HG03039 (cell line): ENCODE results near the gene INSYN2B.

Experiments used
- ATAC-seq: cut with Tn5 transposase; IDR thresholded peaks from one replicate; pipeline ENCODE4 v1.9.1; 2021; ENCODE audit warnings: mild to moderate bottlenecking, moderate library complexity; ENCODE audit not compliant: unreplicated experiment

Gene INSYN2B

GRCh38 chr5:169934990-169935389 lies 45.3 kb downstream of the INSYN2B start:
- no peak for ATAC-seq

GRCh38 chr5:169933616-169934015 lies 46.7 kb downstream of the INSYN2B start:
- ATAC-seq, result no peak

GRCh38 chr5:169933127-169933526 lies 47.2 kb downstream of the INSYN2B start:
- ATAC-seq, result no peak

- ATAC-seq, result no peak
These were observed 56.3 kb downstream of the INSYN2B start for GRCh38 chr5:169923988-169924387.

DNA sequence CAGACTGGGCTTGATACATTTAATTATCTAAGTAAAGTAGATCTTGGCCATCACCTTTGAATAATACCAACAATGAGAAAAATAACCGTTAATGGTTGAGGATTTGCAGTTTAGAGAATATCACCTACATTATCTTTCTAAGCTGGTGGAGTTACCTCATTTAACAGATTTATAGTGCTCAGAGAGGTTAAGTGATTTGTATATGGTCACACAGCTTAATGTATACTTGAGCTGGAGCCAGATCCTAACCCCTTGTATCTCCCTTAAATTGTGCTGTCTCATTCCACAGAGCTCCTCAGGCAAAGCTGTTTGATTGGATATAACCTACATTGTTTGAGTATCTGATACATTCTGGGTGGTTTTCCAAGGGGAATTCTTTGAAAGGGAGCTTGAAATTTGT lies 57.8 kb downstream of the INSYN2B start:
- ATAC-seq, result no peak

GRCh38 chr5:169921949-169922348 lies 58.3 kb downstream of the INSYN2B start:
- no peak for ATAC-seq

- no peak for ATAC-seq
These were observed 58.9 kb downstream of the INSYN2B start for GRCh38 chr5:169921384-169921783.

GRCh38 chr5:169920474-169920873 lies 59.8 kb downstream of the INSYN2B start:
- no peak for ATAC-seq

- no peak for ATAC-seq
These were observed 62.1 kb downstream of the INSYN2B start for GRCh38 chr5:169918228-169918627.

DNA sequence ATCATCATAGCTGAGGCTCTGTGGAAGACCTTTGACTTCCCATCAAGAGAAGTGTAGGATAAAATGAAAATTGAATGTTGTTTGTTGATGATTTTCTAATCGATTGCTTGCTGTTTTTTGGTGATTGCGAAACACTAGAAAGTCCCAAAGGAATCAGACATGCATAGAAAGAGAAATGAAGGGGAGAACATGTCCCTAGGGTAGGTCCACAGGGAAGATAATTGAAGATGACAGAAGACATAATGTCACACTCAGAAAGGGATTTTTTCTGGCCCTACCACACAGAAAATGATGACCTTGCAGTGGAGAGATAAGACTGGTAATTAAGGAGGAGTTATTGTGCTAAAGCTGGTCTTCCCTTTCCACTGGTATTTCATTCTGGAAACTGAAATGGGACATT lies 62.8 kb downstream of the INSYN2B start:
- ATAC-seq, result no peak

DNA sequence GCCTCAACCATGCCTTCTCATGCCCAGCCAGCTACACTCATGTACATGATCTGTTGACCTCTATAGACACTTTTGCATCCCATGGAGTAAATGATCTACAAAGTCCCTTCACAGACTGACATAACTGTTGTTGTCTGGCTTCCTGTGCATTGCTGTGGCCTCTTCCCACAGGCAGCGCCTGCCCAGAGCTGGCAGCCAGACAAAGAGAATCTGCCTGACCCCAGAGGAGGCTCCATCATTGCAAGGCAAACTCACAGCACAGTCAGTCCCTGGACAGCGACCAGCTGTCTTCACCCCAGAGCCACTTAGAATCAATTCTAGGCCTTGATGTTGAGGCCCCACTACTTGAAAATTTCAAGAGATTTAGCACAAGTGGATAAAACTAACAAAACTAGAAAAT lies 65.5 kb downstream of the INSYN2B start:
- no peak for ATAC-seq

DNA sequence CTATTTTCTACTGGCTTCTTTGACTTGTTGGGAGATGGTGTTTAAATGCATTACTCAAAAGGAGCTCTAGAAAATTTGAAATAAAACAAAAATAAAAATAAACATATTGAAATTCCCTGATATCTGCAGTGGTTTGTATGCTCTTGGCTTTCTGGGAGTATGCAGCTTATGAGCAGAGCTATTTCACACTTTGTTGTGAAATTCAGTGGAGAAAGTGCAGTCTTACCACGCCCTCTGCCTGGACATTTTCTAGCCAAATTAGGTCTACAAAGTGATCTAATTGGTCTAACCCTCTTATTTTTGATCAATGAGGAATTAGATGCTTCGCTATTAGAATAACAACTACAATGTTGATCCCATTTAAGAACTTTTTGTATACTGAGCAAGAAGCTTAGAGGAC lies 66.8 kb downstream of the INSYN2B start:
- ATAC-seq, result no peak

GRCh38 chr5:169911448-169912212 lies 68.7 kb downstream of the INSYN2B start:
- no peak for ATAC-seq

DNA sequence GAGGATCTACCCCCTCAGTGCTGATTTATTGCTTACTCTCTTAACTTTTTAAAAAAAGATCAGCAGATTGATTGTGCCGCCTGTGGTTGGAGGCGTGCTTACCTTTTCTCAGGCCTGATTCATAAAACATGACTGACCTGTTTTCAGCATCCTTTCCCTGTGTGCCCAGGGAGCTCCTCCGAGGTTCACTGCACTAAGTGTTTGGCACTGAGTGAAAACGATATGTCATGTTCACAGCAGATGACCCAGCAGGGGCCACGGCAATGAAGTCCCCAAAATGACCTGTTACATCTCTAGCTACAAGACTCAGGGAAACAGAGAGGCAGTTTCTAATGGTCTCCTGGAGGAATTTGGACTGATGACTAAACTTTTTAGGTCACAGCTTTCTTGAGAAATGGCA lies 69.9 kb downstream of the INSYN2B start:
- no peak for ATAC-seq

DNA sequence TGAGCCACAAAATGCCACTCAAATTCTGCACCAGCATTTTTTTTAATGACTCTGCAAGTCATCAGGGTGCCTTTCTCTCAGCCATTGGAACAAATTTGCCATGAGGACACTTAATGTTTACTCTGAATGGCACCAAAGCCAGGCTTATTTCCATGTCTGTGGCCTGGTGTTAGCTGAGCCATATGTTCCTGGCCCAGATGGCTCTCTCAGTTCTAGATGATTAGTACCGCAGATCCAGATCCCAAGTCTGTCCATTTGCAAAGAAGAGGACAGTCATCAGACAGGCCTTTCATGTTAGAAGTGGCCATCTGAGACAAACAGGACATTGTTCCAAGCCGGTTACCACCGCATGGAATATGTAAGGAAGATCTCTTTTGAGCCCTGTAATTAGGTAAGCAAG lies 70.3 kb downstream of the INSYN2B start:
- ATAC-seq, result no peak

- no peak for ATAC-seq
These were observed 71.4 kb downstream of the INSYN2B start for GRCh38 chr5:169908864-169909263.

- ATAC-seq, result no peak
These were observed 73.3 kb downstream of the INSYN2B start for GRCh38 chr5:169906745-169907649.

GRCh38 chr5:169905017-169905416 lies 75.3 kb downstream of the INSYN2B start:
- ATAC-seq, result no peak

DNA sequence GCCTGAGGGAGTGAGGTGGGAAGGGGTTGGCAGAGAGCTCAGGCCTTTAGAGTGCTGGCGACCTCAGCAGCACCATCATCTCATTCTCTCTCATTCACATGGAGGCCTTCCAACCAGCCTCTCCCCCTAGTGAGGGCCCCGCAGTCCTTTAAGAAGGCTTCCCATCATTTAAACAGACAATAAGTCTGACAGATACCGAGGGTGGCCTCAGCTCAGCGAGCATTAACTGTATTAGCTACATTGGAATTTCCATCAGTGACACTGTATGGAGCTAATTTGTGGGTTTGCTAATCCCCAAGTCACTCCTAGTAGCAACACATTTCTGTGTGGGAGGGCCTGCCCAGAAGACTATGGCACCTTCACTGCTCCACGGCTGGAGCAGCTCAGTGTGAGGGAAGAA lies 75.8 kb downstream of the INSYN2B start:
- ATAC-seq, result no peak

- no peak for ATAC-seq
These were observed 76.2 kb downstream of the INSYN2B start for GRCh38 chr5:169904059-169904458.

DNA sequence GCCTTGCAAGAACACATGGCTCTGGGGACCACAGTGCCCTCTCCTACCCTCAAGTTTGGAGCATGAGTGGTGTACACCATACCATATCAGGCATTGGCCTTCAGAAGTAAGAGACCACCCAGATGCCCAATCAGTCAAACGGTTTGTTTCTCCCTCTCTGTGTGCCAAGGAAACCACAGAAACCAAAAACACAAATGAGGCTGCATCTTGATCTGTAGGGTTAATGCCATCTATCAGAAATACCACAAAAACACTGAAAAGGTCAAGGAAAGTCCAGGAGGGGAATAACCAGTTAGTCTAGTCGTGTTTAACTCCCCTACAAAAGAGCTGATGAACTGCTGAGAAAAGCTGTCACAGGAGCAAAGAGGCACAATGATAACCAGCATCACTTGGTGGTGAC lies 78.4 kb downstream of the INSYN2B start:
- ATAC-seq, result no peak

GRCh38 chr5:169897481-169897880 lies 82.8 kb downstream of the INSYN2B start:
- no peak for ATAC-seq
